Pancreas (tissue), 10 donors: ENCODE data around the gene SQSTM1. TPM values are rescaled to one million over a fixed set of nuclear protein-coding genes. Genes with fewer than 3 reads are reported as not detected.
A peak's percentile ranks its signal among the peaks of the same experiment; 100 is the strongest.
"Not testable (repeated sequence)": the region's sequence is repeated elsewhere in the genome, so short reads cannot be mapped to it uniquely, and the experiment has no call there.

ENCODE experiments used
- ATAC-seq, 4 donors: fragments of 200-7000 bp; cut with Tn5 transposase; one replicate each; pipeline versions ENCODE4 v1.8.0 to v1.9.1; 2020; ENCODE audit warnings: mild to moderate bottlenecking in 4 of 4, moderate library complexity in 4 of 4
- DNase-seq, 6 donors: peaks; one replicate each; pipeline ENCODE4 v3.0.0-alpha.2; 2020
- FAIRE-seq: peaks from 2 replicates; lab custom pipeline; 2012; peaks lifted over from hg19 to GRCh38; lab: Jason Lieb, UNC
- H3K27ac ChIP-seq, 4 donors: fragments of 200-600 bp; sonication (generic); 1 replicate in 3 of 4; 2 replicates in 1 of 4; pipeline versions ENCODE4 v1.5.0 to v1.8.0; 2020
- H3K27me3 ChIP-seq, 4 donors: fragments of 200-600 bp; one replicate each; pipeline ENCODE4 v1.8.0; 2021
- H3K36me3 ChIP-seq, 3 donors: fragments of 200-600 bp; sonication (generic) in 1 of 3; one replicate each; pipeline versions ENCODE4 v1.5.0 to v1.8.0; 2020 to 2021
- H3K4me1 ChIP-seq, 3 donors: fragments of 200-600 bp; one replicate each; pipeline ENCODE4 v1.8.0; 2021
- H3K4me3 ChIP-seq, 4 donors: fragments of 200-600 bp; sonication (generic) in 2 of 4; one replicate each; pipeline versions ENCODE4 v1.5.0 to v1.8.0; 2020 to 2021
- H3K9me3 ChIP-seq, 4 donors: fragments of 200-600 bp; one replicate each; pipeline ENCODE4 v1.8.0; 2021
- CTCF ChIP-seq, 4 donors: fragments of 200-600 bp; sonication (generic) in 3 of 4; IDR thresholded peaks; one replicate each; pipeline versions ENCODE4 v1.5.0 to v1.8.0; 2021; ENCODE audit warnings: antibody characterized with exemption in 4 of 4
- WGBS, 2 donors: extraction: QIAGEN DNeasy Blood & Tissue Kit; methylation state at CpG; one replicate each; pipeline ENCODE4 v1.1.7; 2013; 5-methylcytosine and 5-hydroxymethylcytosine counted together
- intact Hi-C, 3 donors: fragments of 100-400 bp; cut with DNase I; formaldehyde crosslinking; loops; one replicate each; pipeline versions ENCODE4 v1.11.1 to v1.14.2; 2022
- polyA plus RNA-seq, 2 donors: library from polyadenylated mRNA; stranded (reverse); fragments of 200-250 nt; gene quantifications; one replicate each; pipeline ENCODE4 v1.2.3, GENCODE V29; 2013
- total RNA-seq, 6 donors: library from RNA; stranded (reverse); fragmentation: NEBNext Ultra II Directional in 4 of 6; extraction: Animal tissue kit (Norgen Biotek cat#: 25700) in 4 of 6; gene quantifications; one replicate each; pipeline versions ENCODE4 v1.2.1 to v1.2.4, GENCODE V29; 2021 to 2023
- donor health status: healthy with polysubstance abuse.
- donor health status: DM: no; HTN: no; CAD: no; lungs with moderate emphysema.
- donor health status: DM: no; HTN: no; CAD: no.
- donor health status: control.
- donor health status: control.
- donor health status: Bipolar disorder and iron deficiency.
- donor health status: DM: yes; HTN: yes; CAD: no.
- donor health status: DM: no; HTN: no; CAD: no.
- donor health status: DM: no; HTN: no; CAD: no.
- donor health status: DM: yes; HTN: yes; CAD: no.

Gene SQSTM1
- total and polyA plus RNA-seq, 8 donors, result 125 to 261 (median 200) TPM

DNA sequence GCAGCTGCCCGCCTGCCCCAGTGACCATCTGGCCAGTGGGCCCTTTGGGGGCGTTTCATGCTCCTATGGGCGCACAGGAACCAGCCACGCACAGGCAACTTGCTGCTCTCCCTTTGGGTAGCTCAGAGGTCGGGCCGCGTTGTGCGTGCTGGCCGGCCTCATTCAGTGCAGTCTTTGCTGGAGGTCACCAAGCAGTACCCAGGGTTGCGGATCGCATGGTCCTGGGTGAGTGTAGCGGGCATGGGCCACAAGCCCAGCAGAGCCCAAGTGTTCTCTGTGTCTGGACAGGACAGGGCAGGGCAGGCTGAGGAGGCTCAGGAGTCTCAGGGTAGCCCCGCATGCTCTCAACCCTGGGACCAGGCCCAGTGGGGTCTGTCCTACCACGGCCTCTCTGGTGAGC lies 47.8 kb downstream of the SQSTM1 start:
- WGBS, 2 donors, result 97 to 98% methylated on average over 14 of the region's 14 CpGs
- peaks cover 0 to 45% (median 12%) of the 10 kb centered on the region in 3 donors for H3K36me3 ChIP-seq
- no peaks in the 10 kb centered on the region for H3K4me1 ChIP-seq
- DNase-seq (peak in 1 of 6 donors; percentile 55), ATAC-seq (no peak), FAIRE-seq (no peak)
- H3K27ac ChIP-seq, result no peak overlapping the region
- no peak overlapping the region for H3K4me3 ChIP-seq
- intact Hi-C loops, result no loop called here
- no peak for TF ChIP-seq CTCF (IDR thresholded peaks at IDR 0.05)
- no peaks in the 10 kb centered on the region for H3K27me3 ChIP-seq
- no peaks in the 10 kb centered on the region for H3K9me3 ChIP-seq

DNA sequence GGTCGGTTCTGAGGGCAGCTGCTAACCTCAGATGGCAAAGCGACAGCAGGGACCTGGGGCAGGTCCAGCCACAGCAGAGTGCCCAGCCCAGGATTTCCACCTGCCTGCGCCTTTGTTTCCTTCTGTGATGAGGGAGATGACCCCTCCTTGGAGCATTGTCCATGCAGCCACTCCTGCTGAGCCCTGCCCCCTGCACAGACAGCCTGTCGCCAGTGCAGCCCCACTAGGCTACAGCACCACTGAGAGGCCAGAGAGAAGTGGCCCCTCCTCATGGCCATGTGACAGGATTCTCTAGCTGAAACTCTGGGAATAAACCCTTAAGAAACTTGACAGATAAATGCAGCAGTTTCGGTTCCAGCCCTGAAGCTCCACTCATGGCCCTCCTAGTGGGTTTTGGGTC lies 48.4 kb downstream of the SQSTM1 start:
- no peak for ATAC-seq
- Histone ChIP-seq H3K36me3 (peaks cover 3 to 42% (median 12%) of the 10 kb centered on the region in 3 donors), H3K27ac (no peak overlapping the region), H3K4me1 (no peaks in the 10 kb centered on the region), H3K4me3 (no peak overlapping the region), H3K9me3 (no peaks in the 10 kb centered on the region), H3K27me3 (no peaks in the 10 kb centered on the region)
- intact Hi-C loops, result no loop called here
- TF ChIP-seq CTCF (IDR thresholded peaks at IDR 0.05), result no peak
- DNase-seq, result peak in 1 of 6 donors; percentile 34
- FAIRE-seq, result no peak
- WGBS, 2 donors, result 90 to 93% methylated on average over 5 of the region's 5 CpGs

GRCh38 chr5:179869641-179870402 lies 49.1 kb downstream of the SQSTM1 start:
- H3K4me1 ChIP-seq, result no peaks in the 10 kb centered on the region
- H3K4me3 ChIP-seq, result no peak overlapping the region
- H3K9me3 ChIP-seq, result no peaks in the 10 kb centered on the region
- H3K36me3 ChIP-seq, result peaks cover 5 to 45% (median 18%) of the 10 kb centered on the region in 3 donors
- ATAC-seq (no peak), DNase-seq (peak in 1 of 6 donors; percentile 43), FAIRE-seq (no peak)
- no peak for TF ChIP-seq CTCF (IDR thresholded peaks at IDR 0.05)
- intact Hi-C loops, result no loop called here
- no peaks in the 10 kb centered on the region for H3K27me3 ChIP-seq
- WGBS, 2 donors, result 90 to 93% methylated on average over 16 of the region's 16 CpGs
- H3K27ac ChIP-seq, result no peak overlapping the region

DNA sequence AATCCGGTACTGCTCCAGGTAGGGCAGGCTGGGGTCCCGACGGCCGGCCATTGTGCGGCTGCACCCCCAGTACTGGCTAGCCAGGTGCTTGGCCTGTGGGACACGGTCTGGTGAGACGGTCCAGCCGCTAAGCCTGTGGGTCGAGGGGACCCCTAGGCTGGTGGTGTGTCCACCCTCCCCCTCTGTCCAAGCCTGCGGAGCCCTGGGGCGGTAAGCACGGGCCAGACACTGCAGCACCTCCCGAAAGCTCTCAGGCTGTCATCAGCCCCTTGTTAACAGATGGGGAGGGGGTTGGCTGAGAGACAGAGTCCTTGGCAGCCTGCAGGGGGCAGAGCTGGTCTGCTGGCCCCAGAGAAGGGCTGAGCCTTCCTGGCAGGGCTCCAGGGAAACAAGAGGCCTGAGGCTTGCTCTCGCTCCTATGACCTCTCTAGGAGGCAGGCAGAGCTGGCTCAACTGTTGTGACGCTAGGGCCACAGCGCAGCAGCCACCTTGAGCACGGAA lies 49.7 kb downstream of the SQSTM1 start:
- Histone ChIP-seq H3K4me1 (no peaks in the 10 kb centered on the region), H3K9me3 (no peaks in the 10 kb centered on the region), H3K27ac (no peak overlapping the region), H3K36me3 (peaks cover 5 to 43% (median 20%) of the 10 kb centered on the region in 3 donors), H3K4me3 (no peak overlapping the region), H3K27me3 (no peaks in the 10 kb centered on the region)
- intact Hi-C loops, result no loop called here
- DNase-seq, result peak in 5 of 6 donors; percentile 28 to 67 (median 55)
- peak in 3 of 4 donors; percentile 44 to 75 (median 54) for ATAC-seq
- TF ChIP-seq CTCF (IDR thresholded peaks at IDR 0.05), result peak in 1 of 4 donors; percentile 18
- no peak for FAIRE-seq
- WGBS, 2 donors, result 84 to 93% methylated on average over 17 of the region's 17 CpGs

GRCh38 chr5:179870952-179871351 lies 50.2 kb downstream of the SQSTM1 start:
- Histone ChIP-seq H3K36me3 (peaks cover 5 to 42% (median 20%) of the 10 kb centered on the region in 3 donors), H3K4me1 (no peaks in the 10 kb centered on the region), H3K27me3 (no peaks in the 10 kb centered on the region), H3K4me3 (no peak overlapping the region), H3K27ac (no peak overlapping the region), H3K9me3 (no peaks in the 10 kb centered on the region)
- DNase-seq, result peak in 1 of 6 donors; percentile 4
- intact Hi-C loops, result no loop called here
- FAIRE-seq, result no peak
- no peak for TF ChIP-seq CTCF (IDR thresholded peaks at IDR 0.05)
- no peak for ATAC-seq
- WGBS, 2 donors, result 96 to 98% methylated on average over 3 of the region's 3 CpGs

DNA sequence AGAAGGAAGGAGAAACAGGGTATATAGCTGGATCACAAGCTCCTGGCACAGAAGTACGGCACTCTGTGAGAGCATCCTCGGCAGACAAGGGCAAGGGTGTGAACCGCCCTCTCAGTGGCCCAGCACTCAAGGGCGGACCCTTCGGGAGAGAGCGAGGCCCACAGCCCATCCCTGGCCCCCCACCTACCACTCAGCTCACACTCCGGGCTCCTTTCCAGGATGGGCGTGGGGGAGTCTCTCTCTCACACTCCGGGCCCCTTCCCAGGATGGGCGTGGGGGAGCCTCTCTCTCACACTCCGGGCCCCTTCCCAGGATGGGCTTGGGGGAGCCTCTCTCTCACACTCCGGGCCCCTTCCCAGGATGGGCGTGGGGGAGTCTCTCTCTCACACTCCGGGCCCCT lies 50.8 kb downstream of the SQSTM1 start:
- H3K4me1 ChIP-seq, H3K9me3 ChIP-seq, H3K27me3 ChIP-seq, ATAC-seq, intact Hi-C loops, FAIRE-seq, H3K4me3 ChIP-seq, H3K27ac ChIP-seq: not testable (repeated sequence)
- peak in 1 of 6 donors; percentile 35 for DNase-seq
- 95 to 96% methylated on average over 14 of the region's 14 CpGs for WGBS, 2 donors
- H3K36me3 ChIP-seq, result peaks cover 5 to 42% (median 20%) of the 10 kb centered on the region in 3 donors
